Measurements from ENCODE around the gene RNF19B.

RNF19B gene

DNA sequence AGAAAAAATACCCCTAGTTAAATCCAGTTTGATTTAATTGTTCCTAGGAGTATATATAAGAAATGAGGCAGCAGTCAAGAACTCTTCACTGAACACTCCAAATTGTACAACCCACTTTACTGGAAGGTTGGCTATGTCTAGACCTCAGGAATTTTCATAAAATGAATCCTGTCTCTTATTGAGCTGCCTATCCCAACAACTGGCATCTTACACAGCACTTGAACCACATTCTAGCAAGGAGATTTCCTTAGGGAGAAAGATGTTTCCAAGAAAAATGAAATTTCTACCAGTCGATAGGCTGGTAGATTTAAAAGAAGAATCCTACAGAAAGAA lies 16.3 kb downstream of the RNF19B start:
- TF ChIP-seq, protein P1, sequence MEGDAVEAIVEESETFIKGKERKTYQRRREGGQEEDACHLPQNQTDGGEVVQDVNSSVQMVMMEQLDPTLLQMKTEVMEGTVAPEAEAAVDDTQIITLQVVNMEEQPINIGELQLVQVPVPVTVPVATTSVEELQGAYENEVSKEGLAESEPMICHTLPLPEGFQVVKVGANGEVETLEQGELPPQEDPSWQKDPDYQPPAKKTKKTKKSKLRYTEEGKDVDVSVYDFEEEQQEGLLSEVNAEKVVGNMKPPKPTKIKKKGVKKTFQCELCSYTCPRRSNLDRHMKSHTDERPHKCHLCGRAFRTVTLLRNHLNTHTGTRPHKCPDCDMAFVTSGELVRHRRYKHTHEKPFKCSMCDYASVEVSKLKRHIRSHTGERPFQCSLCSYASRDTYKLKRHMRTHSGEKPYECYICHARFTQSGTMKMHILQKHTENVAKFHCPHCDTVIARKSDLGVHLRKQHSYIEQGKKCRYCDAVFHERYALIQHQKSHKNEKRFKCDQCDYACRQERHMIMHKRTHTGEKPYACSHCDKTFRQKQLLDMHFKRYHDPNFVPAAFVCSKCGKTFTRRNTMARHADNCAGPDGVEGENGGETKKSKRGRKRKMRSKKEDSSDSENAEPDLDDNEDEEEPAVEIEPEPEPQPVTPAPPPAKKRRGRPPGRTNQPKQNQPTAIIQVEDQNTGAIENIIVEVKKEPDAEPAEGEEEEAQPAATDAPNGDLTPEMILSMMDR (IDR thresholded peaks at IDR 0.05), result no peak
- peak overlapping the region; percentile 13 to 50 for H3K27ac ChIP-seq

DNA sequence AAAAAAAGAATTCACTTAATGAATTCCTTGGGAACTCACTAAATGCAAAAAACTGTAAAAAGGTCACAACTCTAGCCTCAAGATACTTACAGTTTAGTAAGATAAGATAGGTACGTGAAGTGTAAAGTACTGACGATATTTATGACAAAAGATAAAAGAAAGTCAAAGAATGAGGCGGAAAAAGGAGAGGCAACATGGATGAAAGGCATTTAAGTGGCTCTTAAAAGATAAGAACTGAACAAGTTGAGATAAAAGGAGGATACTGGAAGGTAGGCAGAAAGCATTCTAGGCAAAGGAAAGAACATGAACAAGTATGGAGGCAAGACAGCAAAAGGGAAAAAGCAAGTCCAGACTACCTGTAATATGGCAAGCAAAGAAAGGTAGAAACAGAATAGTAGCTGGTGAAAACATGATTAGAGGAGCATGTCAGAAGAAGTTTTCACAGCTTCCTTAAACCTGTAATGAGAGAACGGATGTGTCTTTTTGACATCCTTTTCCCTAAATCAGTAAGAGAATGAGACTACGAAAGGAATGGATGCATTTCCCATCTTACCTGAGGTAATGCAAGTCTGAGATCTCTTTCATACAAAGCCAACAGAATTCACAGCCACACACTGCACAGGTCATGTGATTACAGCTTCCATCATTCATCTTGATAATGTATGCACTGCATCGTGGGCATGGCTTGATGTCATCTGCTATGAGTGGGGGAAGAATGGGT lies 16.8 kb downstream of the RNF19B start:
- DNase-seq (ENCODE audit: low spot score), result no peak
- Histone ChIP-seq H3K27ac (peak overlapping the region; percentile 13 to 50), H3K4me3 (no peak overlapping the region)
- TF ChIP-seq, protein P1 (IDR thresholded peaks at IDR 0.05), result no peak

More for the DNA sequence above, 16.3 kb downstream of the RNF19B start:
- no peak overlapping the region for H3K4me3 ChIP-seq
- no peak for DNase-seq (ENCODE audit: low spot score)

DNA sequence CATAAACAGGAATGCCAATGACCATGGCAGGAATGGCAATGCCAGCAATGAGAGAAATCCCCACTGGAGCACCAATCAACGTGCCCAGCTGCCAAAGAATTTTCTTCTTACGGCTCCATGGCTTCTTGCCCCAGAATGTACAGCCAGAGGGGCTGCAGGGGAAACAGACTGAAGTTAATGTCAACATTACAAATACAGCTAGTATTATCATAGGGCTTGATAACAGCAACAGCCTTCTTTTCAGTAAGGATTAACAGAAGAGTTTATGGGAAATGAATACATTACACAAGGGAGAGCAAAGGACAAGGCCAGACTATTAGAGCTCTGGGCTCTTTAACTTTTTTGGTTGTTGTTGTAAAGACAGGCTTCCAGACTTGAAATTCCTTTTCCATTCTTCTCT lies 18.2 kb downstream of the RNF19B start:
- TF ChIP-seq, protein P1 (IDR thresholded peaks at IDR 0.05), result no peak
- DNase-seq (ENCODE audit: low spot score), result no peak
- Histone ChIP-seq H3K27ac (peak overlapping the region; percentile 54 to 68), H3K4me3 (no peak overlapping the region)

DNA sequence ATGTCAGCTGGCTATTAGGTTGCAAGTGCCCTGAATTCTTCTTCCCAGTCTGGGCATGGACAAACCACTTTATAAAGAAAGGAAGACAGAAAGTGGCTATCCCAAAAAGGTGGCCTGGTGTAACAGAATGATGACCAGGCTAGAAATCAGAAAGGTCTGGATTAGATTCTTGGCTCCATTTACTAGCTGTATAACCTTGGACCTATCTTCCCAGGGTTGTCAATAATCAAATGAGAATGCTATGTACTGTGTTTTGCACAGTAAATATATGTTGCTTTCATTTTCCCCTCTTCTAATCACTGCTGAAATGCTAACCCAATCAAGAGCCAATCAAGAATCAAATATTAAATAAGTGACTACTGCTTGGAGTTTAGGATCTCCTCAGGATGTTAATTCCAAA lies 20.4 kb downstream of the RNF19B start:
- no peak for DNase-seq (ENCODE audit: low spot score)
- Histone ChIP-seq H3K4me3 (no peak overlapping the region), H3K27ac (no peak overlapping the region)
- TF ChIP-seq, protein P1 (IDR thresholded peaks at IDR 0.05), result no peak

DNA sequence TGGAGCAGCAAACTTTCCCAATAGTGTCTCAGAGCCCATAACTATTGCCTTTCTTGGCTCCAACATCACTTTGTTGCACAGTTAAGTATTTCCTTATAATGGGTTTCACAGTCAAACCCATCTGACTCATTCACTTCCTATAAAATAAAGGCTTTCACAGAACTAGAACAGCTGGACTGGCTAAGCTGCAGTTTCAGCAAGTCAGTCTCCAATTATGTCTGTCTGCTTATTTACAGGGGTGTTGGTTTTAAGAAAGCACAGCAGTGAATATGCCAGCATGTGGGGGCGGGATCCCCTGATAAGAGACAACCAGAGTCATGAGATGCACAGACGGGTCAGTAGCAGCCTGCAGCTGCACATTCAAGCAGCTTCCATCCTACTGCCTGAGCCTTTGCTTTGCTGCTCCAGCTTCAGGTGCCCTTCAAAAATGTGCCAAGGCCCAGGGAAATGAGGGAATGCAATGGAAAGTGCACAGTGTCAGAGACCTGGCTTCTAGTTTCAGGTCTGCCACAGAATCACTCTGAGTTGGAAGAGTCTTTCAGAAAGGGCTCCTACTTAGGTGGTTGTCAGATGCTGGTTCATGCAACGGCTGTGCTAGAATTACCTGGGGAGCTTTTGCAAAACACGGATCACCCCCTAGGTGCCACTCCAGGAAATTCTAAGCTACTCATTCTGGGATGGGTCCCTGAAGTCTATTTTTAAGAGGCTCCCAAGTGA lies 24.8 kb downstream of the RNF19B start:
- DNase-seq (ENCODE audit: low spot score), result no peak
- TF ChIP-seq, protein P1 (IDR thresholded peaks at IDR 0.05), result no peak
- H3K27ac ChIP-seq, result peak overlapping the region in 1 of 2 donors; percentile 33
- H3K4me3 ChIP-seq, result no peak overlapping the region

DNA sequence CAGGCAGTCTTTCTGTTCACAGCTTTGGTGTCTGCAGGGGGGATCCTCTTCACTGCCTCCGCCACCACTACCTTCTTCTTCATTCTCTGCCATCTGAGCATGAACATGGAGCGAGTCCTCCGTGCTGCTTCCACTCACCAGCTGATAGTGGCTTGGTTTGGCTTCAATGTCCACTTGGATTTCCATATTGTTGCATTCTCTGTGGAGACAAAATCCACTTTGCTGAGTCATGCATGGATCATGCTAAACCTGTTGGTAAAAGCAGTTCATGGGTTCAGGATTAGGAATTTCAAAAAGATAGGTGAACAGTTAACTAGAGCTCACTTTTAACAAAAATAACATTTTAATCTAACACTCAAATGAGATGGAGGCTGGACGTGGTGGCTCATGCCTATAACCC lies 27.5 kb downstream of the RNF19B start:
- H3K4me3 ChIP-seq, result no peak overlapping the region
- H3K27ac ChIP-seq, result no peak overlapping the region
- no peak for DNase-seq (ENCODE audit: low spot score)
- TF ChIP-seq, protein P1 (IDR thresholded peaks at IDR 0.05), result no peak

DNA sequence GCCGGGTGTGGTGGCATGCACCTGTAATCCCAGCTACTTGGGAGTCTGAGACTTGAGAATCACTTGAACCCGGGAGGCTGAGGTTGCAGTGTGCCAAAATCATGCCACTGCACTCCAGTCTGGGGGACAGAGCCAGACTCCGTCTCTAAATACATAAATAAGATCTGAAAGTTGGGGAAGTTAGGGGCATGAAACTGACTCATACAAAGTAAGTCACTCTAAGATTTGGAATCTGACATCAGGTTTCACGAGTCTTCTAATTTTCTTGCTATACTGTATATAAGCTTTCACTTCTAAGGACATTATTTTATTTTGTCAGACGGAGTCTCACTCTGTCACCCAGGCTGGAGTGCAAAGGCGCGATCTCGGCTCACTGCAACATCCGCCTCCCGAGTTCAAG lies 30.1 kb downstream of the RNF19B start:
- Histone ChIP-seq H3K4me3 (no peak overlapping the region), H3K27ac (no peak overlapping the region)
- no peak for DNase-seq (ENCODE audit: low spot score)
- TF ChIP-seq, protein P1 (IDR thresholded peaks at IDR 0.05), result no peak

All from coronary artery (tissue), 2 donors.